ENCODE data around the gene NUTF2. TPM values are rescaled to one million over a fixed set of nuclear protein-coding genes. Genes with fewer than 3 reads are reported as not detected.
A peak's percentile ranks its signal among the peaks of the same experiment; 100 is the strongest.

Gene NUTF2
- total and polyA plus RNA-seq, 12 donors = 73.9 to 214 (median 84.1) TPM

DNA sequence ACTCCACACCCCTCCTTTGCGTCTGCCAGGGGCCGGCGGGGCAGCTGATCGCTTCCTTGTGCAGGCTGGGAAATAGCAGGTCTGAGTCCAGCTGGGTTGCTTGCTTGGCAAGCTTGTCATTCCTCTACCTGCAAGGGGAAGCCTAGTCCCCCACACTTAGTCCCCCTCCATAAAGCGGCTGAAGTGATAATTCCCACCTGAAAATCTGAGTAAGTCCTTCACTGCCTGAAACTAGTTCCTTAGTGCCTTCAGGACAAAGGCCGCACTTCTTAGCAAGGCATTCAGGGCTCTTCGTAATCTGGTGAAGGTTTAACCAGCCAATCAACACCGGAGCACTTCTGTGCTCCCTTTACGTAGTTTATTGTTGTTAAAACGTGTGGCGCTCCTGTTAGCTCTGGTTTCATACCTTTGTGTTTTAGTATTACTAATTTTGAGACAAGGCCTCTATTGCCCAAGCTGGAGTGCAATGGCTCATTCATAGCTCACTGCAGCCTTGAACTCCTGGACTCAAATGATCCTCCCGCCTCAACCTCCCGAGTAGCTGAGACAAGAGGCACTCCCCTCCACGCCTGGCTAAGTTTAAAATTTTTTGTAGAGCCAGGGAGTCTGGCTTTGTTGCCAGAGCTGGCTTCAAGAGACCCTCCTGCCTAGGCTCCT lies 47.1 kb downstream of the NUTF2 start:
- no peak for ATAC-seq
- WGBS, 2 donors = 19 to 20% methylated on average over 14 of the region's 14 CpGs

DNA sequence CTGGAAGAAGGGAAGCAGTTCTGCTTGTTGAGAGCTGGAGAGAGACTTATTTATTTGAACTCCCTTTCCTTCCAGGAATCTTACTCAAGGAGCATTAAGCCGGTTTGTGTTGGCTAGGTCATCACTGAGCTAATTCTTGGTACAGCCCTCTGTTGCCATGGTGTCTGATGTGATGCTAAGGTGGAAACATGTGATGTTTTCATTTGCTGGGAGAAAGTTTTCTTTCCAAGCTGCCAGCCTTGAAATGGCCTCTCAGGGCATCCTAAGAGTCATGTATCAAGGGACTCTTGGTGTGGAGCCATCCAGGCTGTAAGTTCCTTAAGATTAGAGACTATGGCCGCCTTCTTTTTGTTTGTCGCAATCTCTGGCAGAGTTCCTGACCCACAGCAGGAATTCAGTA lies 50.5 kb downstream of the NUTF2 start:
- intact Hi-C loops (cut with DNase I) = no loop called here
- H3K9me3 ChIP-seq = no peaks in the 10 kb centered on the region
- DNase-seq = peak in 1 of 2 donors; percentile 42
- 75 to 79% methylated on average over 3 of the region's 3 CpGs for WGBS, 2 donors
- H3K36me3 ChIP-seq = peaks cover 0 to 13% (median 0%) of the 10 kb centered on the region in 9 donors
- H3K27ac ChIP-seq = peak overlapping the region in 7 of 10 donors; percentile 10 to 55 (median 46)
- TF ChIP-seq, protein P1, sequence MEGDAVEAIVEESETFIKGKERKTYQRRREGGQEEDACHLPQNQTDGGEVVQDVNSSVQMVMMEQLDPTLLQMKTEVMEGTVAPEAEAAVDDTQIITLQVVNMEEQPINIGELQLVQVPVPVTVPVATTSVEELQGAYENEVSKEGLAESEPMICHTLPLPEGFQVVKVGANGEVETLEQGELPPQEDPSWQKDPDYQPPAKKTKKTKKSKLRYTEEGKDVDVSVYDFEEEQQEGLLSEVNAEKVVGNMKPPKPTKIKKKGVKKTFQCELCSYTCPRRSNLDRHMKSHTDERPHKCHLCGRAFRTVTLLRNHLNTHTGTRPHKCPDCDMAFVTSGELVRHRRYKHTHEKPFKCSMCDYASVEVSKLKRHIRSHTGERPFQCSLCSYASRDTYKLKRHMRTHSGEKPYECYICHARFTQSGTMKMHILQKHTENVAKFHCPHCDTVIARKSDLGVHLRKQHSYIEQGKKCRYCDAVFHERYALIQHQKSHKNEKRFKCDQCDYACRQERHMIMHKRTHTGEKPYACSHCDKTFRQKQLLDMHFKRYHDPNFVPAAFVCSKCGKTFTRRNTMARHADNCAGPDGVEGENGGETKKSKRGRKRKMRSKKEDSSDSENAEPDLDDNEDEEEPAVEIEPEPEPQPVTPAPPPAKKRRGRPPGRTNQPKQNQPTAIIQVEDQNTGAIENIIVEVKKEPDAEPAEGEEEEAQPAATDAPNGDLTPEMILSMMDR (IDR thresholded peaks at IDR 0.05) = no peak
- no peak overlapping the region for H3K4me3 ChIP-seq
- H3K4me1 ChIP-seq = peaks cover 13 to 59% (median 50%) of the 10 kb centered on the region in 9 donors
- H3K27me3 ChIP-seq = no peaks in the 10 kb centered on the region
- ATAC-seq = peak in 3 of 8 donors; percentile 6 to 33 (median 22)

More for the DNA sequence above, 47.1 kb downstream of the NUTF2 start:
- Histone ChIP-seq H3K27ac (peak overlapping the region; percentile 87 to 99 (median 97)), H3K27me3 (no peaks in the 10 kb centered on the region), H3K36me3 (no peaks in the 10 kb centered on the region), H3K4me1 (peaks cover 13 to 60% (median 53%) of the 10 kb centered on the region in 9 donors), H3K9me3 (no peaks in the 10 kb centered on the region), H3K4me3 (peak overlapping the region; percentile 72 to 100 (median 96))
- intact Hi-C loops (cut with DNase I) = loop anchor here in 1 of 10 donors (5.0 kb wide), 1 partner anchor 52 kb away; the partner anchor contains the start of gene THAP11
- TF ChIP-seq, protein P1 (IDR thresholded peaks at IDR 0.05) = no peak
- no peak for DNase-seq

DNA sequence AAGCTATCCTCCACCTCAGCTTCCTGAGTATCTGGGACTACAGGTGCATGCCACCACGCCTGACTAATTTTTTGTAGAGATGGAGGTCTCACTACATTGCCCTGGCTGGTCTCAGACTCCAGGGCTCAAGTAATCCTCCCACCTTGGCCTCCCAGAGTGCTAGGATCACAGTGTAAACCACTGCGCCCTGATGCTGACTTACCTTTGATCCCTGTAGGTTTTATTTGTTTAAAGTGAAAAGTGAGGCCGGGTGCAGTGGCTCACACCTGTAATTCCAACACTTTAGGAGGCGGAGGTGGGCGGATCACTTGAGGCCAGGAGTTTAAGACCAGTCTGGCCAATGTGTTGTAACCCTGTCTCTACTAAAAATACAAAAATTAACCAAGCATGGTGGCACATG lies 55.0 kb downstream of the NUTF2 start:
- TF ChIP-seq, protein P1 (IDR thresholded peaks at IDR 0.05) = no peak
- Histone ChIP-seq H3K36me3 (peaks cover 0 to 46% (median 5%) of the 10 kb centered on the region in 9 donors), H3K4me3 (no peak overlapping the region), H3K4me1 (peaks cover 4 to 34% (median 19%) of the 10 kb centered on the region in 9 donors), H3K27ac (no peak overlapping the region), H3K27me3 (no peaks in the 10 kb centered on the region), H3K9me3 (no peaks in the 10 kb centered on the region)
- intact Hi-C loops (cut with DNase I) = no loop called here
- ATAC-seq = no peak
- WGBS, 2 donors = 95 to 97% methylated on average over 5 of the region's 5 CpGs
- DNase-seq = no peak

DNA sequence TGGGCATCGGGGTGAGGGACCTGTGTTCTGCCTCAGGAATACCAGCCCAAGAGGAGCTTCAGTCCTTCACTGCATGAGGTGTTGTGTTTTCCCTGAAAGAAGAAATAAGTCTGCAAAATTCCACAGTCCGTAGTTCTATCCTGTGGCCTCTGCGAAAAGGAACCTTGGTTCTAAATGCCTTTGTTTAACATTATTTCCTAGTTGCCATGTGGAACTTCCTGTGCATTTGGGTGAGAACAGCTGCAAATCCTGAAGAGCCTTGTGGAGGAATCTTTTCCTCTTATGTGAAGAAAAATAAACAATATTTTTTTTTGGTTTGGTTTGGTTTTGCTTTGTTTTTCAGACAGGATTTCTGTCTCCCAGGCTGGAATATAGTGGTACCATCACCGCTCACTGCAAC lies 56.1 kb downstream of the NUTF2 start:
- Histone ChIP-seq H3K27ac (peak overlapping the region in 4 of 10 donors; percentile 8 to 53 (median 46)), H3K4me1 (peaks cover 0 to 23% (median 8%) of the 10 kb centered on the region in 9 donors), H3K36me3 (peaks cover 0 to 46% (median 5%) of the 10 kb centered on the region in 9 donors), H3K27me3 (no peaks in the 10 kb centered on the region), H3K9me3 (no peaks in the 10 kb centered on the region), H3K4me3 (no peak overlapping the region)
- intact Hi-C loops (cut with DNase I) = no loop called here
- TF ChIP-seq, protein P1 (IDR thresholded peaks at IDR 0.05) = no peak
- WGBS, 2 donors = 72 to 80% methylated on average over 4 of the region's 4 CpGs
- DNase-seq (no peak), ATAC-seq (peak in 1 of 8 donors; percentile 41)
